GM21447 (cell line): Measurements from ENCODE around the gene TMEM171.
A peak's percentile ranks its signal among the peaks of the same experiment; 100 is the strongest.

ENCODE experiments used
- ATAC-seq: cut with Tn5 transposase; IDR thresholded peaks from one replicate; pipeline ENCODE4 v1.9.1; 2021; ENCODE audit not compliant: unreplicated experiment

Gene TMEM171

GRCh38 chr5:73151766-73152410, 31.5 kb downstream of the TMEM171 start:
- ATAC-seq = no peak

- ATAC-seq = no peak
These were observed 32.3 kb downstream of the TMEM171 start for GRCh38 chr5:73152411-73153388.

- ATAC-seq = no peak
These were observed 33.1 kb downstream of the TMEM171 start for GRCh38 chr5:73153513-73153912.

GRCh38 chr5:73154208-73155006, 34.0 kb downstream of the TMEM171 start:
- no peak for ATAC-seq

GRCh38 chr5:73155271-73156222, 35.2 kb downstream of the TMEM171 start:
- no peak for ATAC-seq

GRCh38 chr5:73157414-73158303, 37.3 kb downstream of the TMEM171 start:
- no peak for ATAC-seq

GRCh38 chr5:73158313-73158712, 37.9 kb downstream of the TMEM171 start:
- no peak for ATAC-seq

- peak; percentile 72 for ATAC-seq
These were observed 39.9 kb downstream of the TMEM171 start for GRCh38 chr5:73160239-73160671.

- ATAC-seq = no peak
These were observed 50.1 kb downstream of the TMEM171 start for GRCh38 chr5:73170522-73170921.

GRCh38 chr5:73171495-73171894, 51.1 kb downstream of the TMEM171 start:
- ATAC-seq = no peak

GRCh38 chr5:73172951-73173350, 52.6 kb downstream of the TMEM171 start, which contains the start of gene TMEM174:
TSS of gene TMEM174 (plus strand) at chr5:73173193. CDS start at chr5:73173244, 51 bp downstream.
- no peak for ATAC-seq

- ATAC-seq = no peak
These were observed 53.9 kb downstream of the TMEM171 start for GRCh38 chr5:73174100-73174815.

GRCh38 chr5:73176250-73176649, 55.9 kb downstream of the TMEM171 start:
- ATAC-seq = no peak

GRCh38 chr5:73178265-73178664, 57.9 kb downstream of the TMEM171 start:
- no peak for ATAC-seq

- no peak for ATAC-seq
These were observed 59.4 kb downstream of the TMEM171 start for GRCh38 chr5:73179730-73180129.

- ATAC-seq = no peak
These were observed 60.2 kb downstream of the TMEM171 start for GRCh38 chr5:73180566-73180965.
